ENCODE measurements around the gene GRHL1.

Gene GRHL1

GRCh38 chr2:9964334-9964980 is 13.0 kb downstream of the GRHL1 start:
- DNase-seq (ENCODE audit: low spot score), result no peak
- no peak for TF ChIP-seq CTCF (conservative IDR thresholded peaks at IDR 0.05; ENCODE audit: low read depth)
- no peak overlapping the region for H3K27ac ChIP-seq
- ChIA-PET POLR2A (ENCODE audit: low non-redundant PET) (interaction anchor here (0.6 kb wide), 1 partner anchor 339 kb away, joined by 4 read pairs; no protein-coding TSS in a partner anchor), CTCF (interaction anchor here (2.3 kb wide), 1 partner anchor 20 kb away, joined by 5 read pairs; no protein-coding TSS in a partner anchor)

DNA sequence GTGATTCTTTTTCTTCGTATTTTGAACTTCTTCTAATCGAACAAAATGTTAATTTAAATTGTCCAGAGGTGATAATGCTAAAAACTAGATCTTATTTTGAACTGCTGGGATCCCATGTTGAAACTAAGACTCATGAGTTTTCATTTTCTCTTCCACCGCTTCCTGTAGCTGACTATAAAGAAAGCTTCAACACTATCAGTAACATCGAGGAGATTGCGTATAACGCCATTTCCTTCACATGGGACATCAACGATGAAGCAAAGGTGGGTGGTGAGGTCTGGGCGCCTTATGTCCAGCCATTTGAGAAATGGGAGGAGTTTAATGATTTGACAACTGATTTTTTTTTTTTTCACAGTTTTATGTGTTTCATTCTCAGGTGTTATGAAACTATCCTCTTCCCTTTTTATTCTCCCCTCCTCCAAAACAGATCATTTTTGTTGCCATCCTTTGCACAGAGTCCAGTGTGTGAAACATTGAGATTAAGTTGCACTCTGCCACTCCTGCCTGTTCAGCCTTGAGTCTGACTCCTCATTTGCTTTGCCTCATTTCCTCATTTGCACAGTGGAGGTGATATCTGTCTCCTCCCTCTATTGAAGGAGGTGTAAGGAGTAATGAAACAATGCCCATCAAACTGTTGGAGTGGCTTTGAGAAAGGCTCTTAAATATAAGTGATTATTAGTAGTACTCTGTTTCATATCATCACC is 13.8 kb downstream of the GRHL1 start:
- POLR2A ChIA-PET (ENCODE audit: low non-redundant PET), result interaction anchor here (0.6 kb wide), 1 partner anchor 338 kb away, joined by 4 read pairs; no protein-coding TSS in a partner anchor

DNA sequence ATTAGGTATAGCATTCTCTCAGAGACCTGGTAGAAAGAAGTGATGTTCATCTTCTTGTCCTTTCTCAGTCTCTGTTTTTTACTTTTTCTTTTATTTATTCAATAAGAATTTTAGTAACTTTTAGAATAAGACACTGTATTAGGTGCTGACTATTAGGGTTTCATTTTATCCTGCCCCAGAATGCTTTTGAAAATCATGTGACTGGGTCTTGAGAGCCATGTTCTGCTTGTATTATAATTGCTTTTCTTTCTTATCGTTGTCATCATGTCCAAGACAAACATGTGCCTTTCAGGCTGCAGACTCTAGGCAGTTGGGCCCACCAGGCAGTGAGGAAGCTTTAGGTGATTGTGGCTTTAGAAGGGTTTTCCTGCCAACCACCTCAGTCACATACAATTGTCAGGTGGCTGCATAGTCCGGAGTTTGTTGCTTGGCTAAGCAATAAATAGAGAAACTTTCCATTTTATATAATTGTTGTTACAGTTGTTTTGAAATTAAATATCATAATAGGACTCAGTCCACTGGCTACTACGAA is 15.1 kb downstream of the GRHL1 start:
- H3K27ac ChIP-seq, result no peak overlapping the region
- CTCF ChIA-PET, result no interaction called here
- POLR2A ChIA-PET (ENCODE audit: low non-redundant PET), result no interaction called here
- TF ChIP-seq CTCF (conservative IDR thresholded peaks at IDR 0.05; ENCODE audit: low read depth), result no peak
- DNase-seq (ENCODE audit: low spot score), result no peak

More for the DNA sequence above, 13.8 kb downstream of the GRHL1 start:
- TF ChIP-seq CTCF (conservative IDR thresholded peaks at IDR 0.05; ENCODE audit: low read depth), result no peak
- DNase-seq (ENCODE audit: low spot score), result no peak
- CTCF ChIA-PET, result interaction anchor here (2.3 kb wide), 1 partner anchor 19 kb away, joined by 5 read pairs; no protein-coding TSS in a partner anchor
- no peak overlapping the region for H3K27ac ChIP-seq

DNA sequence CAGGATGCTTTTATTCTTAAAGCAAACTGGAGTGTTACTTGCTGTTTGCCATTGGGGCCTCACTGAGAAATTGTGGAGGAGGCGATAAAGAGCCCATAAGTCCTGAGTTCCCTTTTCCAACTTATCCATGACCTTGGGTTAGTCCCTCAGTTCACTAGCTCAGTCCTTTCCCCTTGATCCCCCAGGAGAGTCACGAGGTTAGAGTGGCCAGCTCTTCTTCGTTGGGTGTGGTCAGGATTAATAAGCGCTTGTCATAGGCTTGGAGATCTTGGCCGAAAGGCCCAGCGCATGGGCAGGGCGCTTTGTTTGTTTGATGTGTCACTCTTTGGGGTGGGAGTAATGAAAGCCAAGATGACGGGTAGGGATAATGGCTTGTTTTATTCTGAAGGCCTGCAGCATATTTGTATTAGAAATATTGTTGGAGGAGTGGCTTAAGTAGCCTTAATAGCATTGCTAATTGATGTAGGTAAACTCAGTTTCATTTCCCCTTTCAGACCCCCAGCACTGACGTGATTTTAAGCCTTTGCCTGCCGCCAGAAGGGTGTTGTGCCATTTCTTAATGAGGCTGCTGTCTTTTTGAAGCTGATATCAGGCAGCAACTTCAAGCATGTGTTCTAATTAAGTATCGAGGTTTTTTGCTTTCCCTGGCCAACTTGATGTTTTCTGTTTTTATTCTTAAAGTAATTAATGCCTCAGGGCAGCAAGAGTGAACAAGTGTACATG is 15.7 kb downstream of the GRHL1 start:
- ChIA-PET CTCF (no interaction called here), POLR2A (ENCODE audit: low non-redundant PET) (no interaction called here)
- no peak for TF ChIP-seq CTCF (conservative IDR thresholded peaks at IDR 0.05; ENCODE audit: low read depth)
- no peak for DNase-seq (ENCODE audit: low spot score)
- H3K27ac ChIP-seq, result no peak overlapping the region

DNA sequence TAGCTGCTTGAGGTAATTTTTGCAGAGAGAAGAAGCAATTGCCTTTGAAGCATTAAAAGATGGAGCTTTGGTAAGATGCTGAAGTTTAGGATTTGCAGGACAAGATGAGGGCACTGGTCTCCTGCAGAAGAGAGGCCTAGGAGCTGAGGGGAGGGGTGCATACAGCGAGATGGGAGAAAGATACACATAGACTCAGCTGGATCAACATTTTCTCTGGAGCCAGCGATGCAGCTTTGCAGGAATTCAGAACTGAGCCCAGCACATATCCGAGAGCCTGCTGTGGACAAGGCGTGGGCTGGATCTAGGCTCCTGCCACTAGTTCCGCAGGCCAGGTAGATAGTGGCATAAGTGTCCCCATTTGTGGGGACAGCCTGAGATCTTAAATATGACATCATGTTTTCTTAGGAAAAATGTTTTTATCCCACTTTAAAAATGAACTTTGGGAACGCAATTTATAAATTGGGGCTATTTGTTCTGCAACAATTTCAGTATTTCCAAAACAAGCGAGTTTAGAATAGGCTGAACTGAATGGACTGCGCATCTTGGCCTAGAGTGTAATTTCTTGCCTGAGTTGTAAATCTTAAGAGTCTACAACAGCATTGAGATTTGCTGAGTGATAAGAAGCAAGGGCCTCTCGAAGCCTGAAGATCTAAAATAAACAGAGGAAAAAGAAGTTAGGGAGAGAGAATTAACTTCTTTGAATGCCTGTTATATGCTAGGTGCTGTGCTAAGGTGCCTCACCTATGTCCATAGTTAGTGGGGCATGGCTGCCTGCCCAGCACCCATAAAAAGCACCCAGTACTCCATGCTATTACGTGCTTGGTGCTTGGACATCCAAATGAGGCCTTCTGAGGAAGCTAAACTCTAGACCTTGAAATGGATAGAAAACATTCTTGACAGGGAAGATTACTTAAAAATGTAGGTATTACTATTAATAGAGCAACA is 17.3 kb downstream of the GRHL1 start:
- no peak for DNase-seq (ENCODE audit: low spot score)
- no peak overlapping the region for H3K27ac ChIP-seq
- no peak for TF ChIP-seq CTCF (conservative IDR thresholded peaks at IDR 0.05; ENCODE audit: low read depth)
- ChIA-PET CTCF (interaction anchor here (0.9 kb wide), 1 partner anchor 16 kb away, joined by 3 read pairs; no protein-coding TSS in a partner anchor), POLR2A (ENCODE audit: low non-redundant PET) (no interaction called here)
